MCF 10A (cell line): ENCODE results near the gene FABP6. TPM values are rescaled to one million over a fixed set of nuclear protein-coding genes. Genes with fewer than 3 reads are reported as not detected.

Experiments used
- BruUV-seq: library from RNA; stranded (reverse); fragments of 400-500 nt; replicated peaks from 2 replicates; lab custom pipeline; 2021; lab: Mats Ljungman, UMichigan
- CTCF ChIA-PET: fragments of 300-600 bp; sonication (Branson Sonifier 250); formaldehyde crosslinking; extraction: SDS; loops from one replicate; lab custom pipeline; 2021; ENCODE audit warnings: antibody characterized with exemption, inconsistent platforms; lab: Yijun Ruan, JAX
- POLR2A ChIA-PET: fragments of 300-600, 350-650 bp; sonication (Branson Sonifier 250); formaldehyde crosslinking; extraction: SDS; loops from one replicate; lab custom pipeline; 2020; ENCODE audit warnings: antibody characterized with exemption, inconsistent platforms; lab: Yijun Ruan, JAX
- DNase-seq: peaks from one replicate; pipeline ENCODE4 v3.0.0-alpha.2; 2018; ENCODE audit not compliant: unreplicated experiment
- H3K27ac Mint-ChIP-seq: one replicate; pipeline ENCODE4 v1.8.0; 2022; ENCODE audit warnings: mild to moderate bottlenecking, low read depth, mixed read lengths; ENCODE audit not compliant: unreplicated experiment
- H3K27me3 Mint-ChIP-seq: one replicate; pipeline ENCODE4 v1.8.0; 2022; ENCODE audit warnings: mixed read lengths; ENCODE audit not compliant: insufficient read depth, unreplicated experiment
- H3K36me3 Mint-ChIP-seq: one replicate; pipeline ENCODE4 v1.8.0; 2022; ENCODE audit warnings: mild to moderate bottlenecking, moderate library complexity, mixed read lengths; ENCODE audit not compliant: insufficient read depth, unreplicated experiment
- H3K4me1 Mint-ChIP-seq: one replicate; pipeline ENCODE4 v1.8.0; 2022; ENCODE audit warnings: mixed read lengths; ENCODE audit not compliant: insufficient read depth, unreplicated experiment
- H3K4me3 Mint-ChIP-seq: one replicate; pipeline ENCODE4 v1.8.0; 2022; ENCODE audit warnings: mild to moderate bottlenecking, moderate library complexity, mixed read lengths; ENCODE audit not compliant: unreplicated experiment
- H3K9me3 Mint-ChIP-seq: one replicate; pipeline ENCODE4 v1.8.0; 2022; ENCODE audit warnings: mixed read lengths; ENCODE audit not compliant: unreplicated experiment
- intact Hi-C: fragments of 100-400 bp; cut with micrococcal nuclease; formaldehyde crosslinking; loops from 2 replicates; pipeline ENCODE4 v1.14.1; 2022
- total RNA-seq: library from RNA; stranded (reverse); gene quantifications from 2 replicates; pipeline ENCODE4 v1.2.3, GENCODE V29; 2022
- TF ChIP-seq, protein P1 (sequence below): fragments of 200-600 bp; IDR thresholded peaks from one replicate; pipeline ENCODE4 v1.8.0; 2022; ENCODE audit warnings: antibody characterized with exemption, mild to moderate bottlenecking; ENCODE audit not compliant: unreplicated experiment

FABP6 gene
- total RNA-seq, 1 experiment from 2014 or later: not detected

DNA sequence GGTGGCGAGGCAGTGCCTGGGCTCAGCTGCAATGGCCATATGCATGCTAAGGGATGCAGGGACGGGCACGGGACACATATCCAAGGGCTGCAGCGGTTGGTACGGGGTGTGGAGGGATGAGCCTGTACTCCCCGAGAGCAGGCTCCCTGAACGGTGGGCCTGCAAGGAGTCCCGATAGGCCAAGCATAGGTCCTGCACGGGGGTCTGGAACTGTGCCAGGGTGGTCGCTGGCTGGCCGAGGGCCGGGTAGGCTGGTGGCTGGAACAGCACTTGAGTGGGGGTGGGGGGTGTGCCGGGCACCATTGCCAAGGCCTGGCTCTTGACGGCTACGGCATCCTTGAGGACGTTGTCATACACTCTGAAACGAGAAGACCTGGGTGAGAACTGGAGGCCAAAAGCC lies 24.1 kb downstream of the FABP6 start:
- H3K4me3 Mint-ChIP-seq: no peak overlapping the region
- BruUV-seq: no TSS peak
- TF ChIP-seq, protein P1, sequence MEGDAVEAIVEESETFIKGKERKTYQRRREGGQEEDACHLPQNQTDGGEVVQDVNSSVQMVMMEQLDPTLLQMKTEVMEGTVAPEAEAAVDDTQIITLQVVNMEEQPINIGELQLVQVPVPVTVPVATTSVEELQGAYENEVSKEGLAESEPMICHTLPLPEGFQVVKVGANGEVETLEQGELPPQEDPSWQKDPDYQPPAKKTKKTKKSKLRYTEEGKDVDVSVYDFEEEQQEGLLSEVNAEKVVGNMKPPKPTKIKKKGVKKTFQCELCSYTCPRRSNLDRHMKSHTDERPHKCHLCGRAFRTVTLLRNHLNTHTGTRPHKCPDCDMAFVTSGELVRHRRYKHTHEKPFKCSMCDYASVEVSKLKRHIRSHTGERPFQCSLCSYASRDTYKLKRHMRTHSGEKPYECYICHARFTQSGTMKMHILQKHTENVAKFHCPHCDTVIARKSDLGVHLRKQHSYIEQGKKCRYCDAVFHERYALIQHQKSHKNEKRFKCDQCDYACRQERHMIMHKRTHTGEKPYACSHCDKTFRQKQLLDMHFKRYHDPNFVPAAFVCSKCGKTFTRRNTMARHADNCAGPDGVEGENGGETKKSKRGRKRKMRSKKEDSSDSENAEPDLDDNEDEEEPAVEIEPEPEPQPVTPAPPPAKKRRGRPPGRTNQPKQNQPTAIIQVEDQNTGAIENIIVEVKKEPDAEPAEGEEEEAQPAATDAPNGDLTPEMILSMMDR: no peak
- DNase-seq: no peak
- ChIA-PET POLR2A (no interaction called here), CTCF (interaction anchor here (0.5 to 1.1 kb wide), 4 partner anchors 56 to 232 kb away, joined by 3 to 5 read pairs (median 4); no protein-coding TSS in a partner anchor)
- H3K9me3 Mint-ChIP-seq: no peaks in the 10 kb centered on the region
- intact Hi-C loops: no loop called here
- no peaks in the 10 kb centered on the region for H3K27me3 Mint-ChIP-seq
- H3K36me3 Mint-ChIP-seq: no peaks in the 10 kb centered on the region
- H3K4me1 Mint-ChIP-seq: no peaks in the 10 kb centered on the region
- H3K27ac Mint-ChIP-seq: no peak overlapping the region

DNA sequence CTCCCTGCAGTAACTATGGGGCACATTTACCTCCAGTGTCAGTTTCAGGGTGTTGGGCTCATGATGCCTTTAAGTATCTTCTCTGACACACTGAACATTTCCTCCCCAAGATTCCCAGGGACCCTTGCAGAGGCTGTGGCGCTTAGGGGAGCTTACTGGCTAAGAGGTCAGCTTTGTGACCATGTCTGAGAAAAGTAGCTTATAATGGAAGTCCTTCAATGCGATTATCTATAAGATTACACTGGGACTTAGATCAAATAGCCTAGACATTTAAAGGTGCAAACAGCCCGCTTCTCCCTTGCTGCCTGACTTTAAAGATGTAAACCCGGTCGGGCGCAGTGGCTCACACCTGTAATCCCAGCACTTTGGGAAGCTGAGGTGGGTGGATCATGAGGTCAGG lies 25.4 kb downstream of the FABP6 start:
- no peaks in the 10 kb centered on the region for H3K4me1 Mint-ChIP-seq
- H3K27me3 Mint-ChIP-seq: no peaks in the 10 kb centered on the region
- no peak overlapping the region for H3K4me3 Mint-ChIP-seq
- BruUV-seq: no TSS peak
- TF ChIP-seq, protein P1: no peak
- H3K27ac Mint-ChIP-seq: no peak overlapping the region
- ChIA-PET CTCF (interaction anchor here (0.6 to 3.7 kb wide), 4 partner anchors 9 to 56 kb away, joined by 5 to 29 read pairs (median 10); no protein-coding TSS in a partner anchor), POLR2A (interaction anchor here (1.5 kb wide), 1 partner anchor 36 kb away, joined by 5 read pairs; no protein-coding TSS in a partner anchor)
- intact Hi-C loops: no loop called here
- no peaks in the 10 kb centered on the region for H3K9me3 Mint-ChIP-seq
- H3K36me3 Mint-ChIP-seq: peaks cover 4% of the 10 kb centered on the region
- DNase-seq: no peak

DNA sequence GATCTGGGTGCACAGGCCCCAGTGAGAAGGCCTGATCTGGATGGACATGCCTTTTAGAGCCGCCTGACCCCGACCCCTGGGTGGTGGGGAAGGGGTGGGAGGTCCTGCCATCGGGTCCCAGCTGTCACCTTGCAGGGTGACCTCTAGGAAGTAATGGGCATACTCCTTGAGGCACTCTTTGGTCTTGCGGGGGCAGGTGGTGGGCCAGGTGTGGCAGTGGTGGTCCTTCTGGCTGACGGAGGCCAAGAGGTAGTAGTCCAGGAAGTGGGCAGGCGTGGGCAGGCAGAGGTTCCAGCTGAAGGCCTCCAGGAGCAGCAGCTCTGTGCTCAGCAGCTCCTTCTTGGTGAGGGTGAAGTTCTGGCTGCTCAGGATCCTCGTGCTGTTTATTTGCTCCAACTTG lies 30.0 kb downstream of the FABP6 start:
- Mint-ChIP-seq H3K9me3 (no peaks in the 10 kb centered on the region), H3K4me3 (no peak overlapping the region), H3K27me3 (no peaks in the 10 kb centered on the region), H3K36me3 (peaks cover 4% of the 10 kb centered on the region), H3K27ac (no peak overlapping the region), H3K4me1 (no peaks in the 10 kb centered on the region)
- no peak for DNase-seq
- TF ChIP-seq, protein P1: no peak
- ChIA-PET CTCF (interaction anchor here (1.4 kb wide), 1 partner anchor 10 kb away, joined by 4 read pairs; no protein-coding TSS in a partner anchor), POLR2A (no interaction called here)
- intact Hi-C loops: no loop called here
- no TSS peak for BruUV-seq

DNA sequence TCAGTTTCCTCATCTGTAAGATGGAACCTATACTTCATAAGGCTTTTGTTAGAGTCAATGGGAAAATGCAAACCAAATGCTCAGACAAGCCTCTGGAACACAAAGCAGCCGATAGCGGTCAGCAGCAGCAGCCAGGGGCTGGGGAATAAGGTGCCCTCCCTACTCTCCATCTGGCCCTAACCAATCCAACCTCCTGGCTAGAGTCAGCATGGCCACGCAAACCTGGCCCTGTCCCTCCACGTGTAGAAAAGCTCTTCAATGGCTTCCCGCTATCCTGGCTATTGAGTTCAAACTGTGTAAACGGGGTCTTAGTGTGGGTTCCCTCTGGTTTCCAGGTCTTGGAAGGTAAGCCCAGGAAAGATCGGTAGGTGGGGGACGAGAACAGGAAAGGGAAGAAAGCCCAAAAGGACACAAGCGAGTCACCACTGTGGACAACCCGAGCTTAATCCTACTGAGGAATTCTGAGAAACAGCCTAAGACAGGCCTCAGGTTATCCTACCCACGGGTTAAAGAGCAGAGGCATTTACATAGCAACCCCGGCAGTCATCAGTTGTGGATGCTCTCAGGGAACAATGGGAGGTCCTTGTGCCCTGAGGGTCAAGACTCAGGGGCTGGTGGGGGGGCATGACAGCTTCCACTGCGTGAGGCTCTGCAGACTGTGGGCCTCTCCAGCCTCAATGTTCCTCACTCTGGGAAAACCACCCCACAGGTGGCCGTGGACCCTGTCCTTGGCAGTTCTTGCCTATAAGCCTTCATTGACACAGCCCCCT lies 30.9 kb downstream of the FABP6 start:
- no peaks in the 10 kb centered on the region for H3K27me3 Mint-ChIP-seq
- CTCF ChIA-PET: interaction anchor here (1.4 kb wide), 1 partner anchor 9 kb away, joined by 4 read pairs; no protein-coding TSS in a partner anchor
- H3K4me1 Mint-ChIP-seq: no peaks in the 10 kb centered on the region
- DNase-seq: no peak
- TF ChIP-seq, protein P1: no peak
- no peaks in the 10 kb centered on the region for H3K9me3 Mint-ChIP-seq
- no peak overlapping the region for H3K4me3 Mint-ChIP-seq
- H3K36me3 Mint-ChIP-seq: peaks cover 4% of the 10 kb centered on the region
- intact Hi-C loops: no loop called here
- no TSS peak for BruUV-seq
- no peak overlapping the region for H3K27ac Mint-ChIP-seq
- POLR2A ChIA-PET: no interaction called here
